HG02642 (cell line): Measurements from ENCODE around the gene FBXO15.

Experiments used
- ATAC-seq: cut with Tn5 transposase; IDR thresholded peaks from one replicate; pipeline ENCODE4 v1.9.1; 2021; ENCODE audit warnings: mild to moderate bottlenecking; ENCODE audit not compliant: unreplicated experiment, poor library complexity

The FBXO15 gene

DNA sequence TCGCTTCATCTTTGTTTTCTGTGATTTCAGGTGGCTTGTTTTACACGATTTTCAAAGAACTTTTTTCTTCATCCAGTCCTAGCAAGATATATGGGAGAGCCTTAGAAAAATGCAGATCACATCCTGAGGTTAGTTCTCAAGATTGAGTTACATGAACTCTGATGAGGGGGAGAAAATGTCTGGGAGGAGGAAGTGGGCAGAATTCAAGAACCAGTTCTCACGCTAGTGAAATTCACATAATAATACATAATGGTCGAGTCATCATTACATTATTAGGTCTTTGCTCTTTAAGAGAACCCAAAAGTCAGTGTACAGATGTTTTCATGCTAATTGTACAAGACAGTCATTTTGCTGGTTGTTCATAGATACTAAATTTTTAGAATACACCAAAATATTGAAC lies 7.6 kb upstream of the FBXO15 start:
- no peak for ATAC-seq

DNA sequence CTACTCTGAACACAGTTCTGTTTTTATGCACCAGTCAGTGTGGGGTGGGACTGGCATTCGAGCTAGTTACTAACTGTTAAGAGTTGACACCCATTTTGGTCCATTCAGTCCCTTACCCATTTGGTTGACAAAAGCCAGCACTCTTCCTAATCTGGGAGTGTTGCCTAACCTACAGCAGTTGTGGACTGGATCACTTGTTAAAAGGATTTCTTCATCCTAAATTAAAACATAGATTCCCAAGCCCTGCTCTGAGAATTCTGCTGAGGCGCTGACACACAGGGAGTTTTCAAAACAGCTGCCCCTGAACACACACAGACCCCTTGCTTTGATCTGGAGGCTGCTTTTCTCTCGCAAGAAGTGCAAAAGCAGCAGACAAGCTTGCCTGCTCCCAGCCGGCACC lies 7.1 kb upstream of the FBXO15 start:
- ATAC-seq = no peak

DNA sequence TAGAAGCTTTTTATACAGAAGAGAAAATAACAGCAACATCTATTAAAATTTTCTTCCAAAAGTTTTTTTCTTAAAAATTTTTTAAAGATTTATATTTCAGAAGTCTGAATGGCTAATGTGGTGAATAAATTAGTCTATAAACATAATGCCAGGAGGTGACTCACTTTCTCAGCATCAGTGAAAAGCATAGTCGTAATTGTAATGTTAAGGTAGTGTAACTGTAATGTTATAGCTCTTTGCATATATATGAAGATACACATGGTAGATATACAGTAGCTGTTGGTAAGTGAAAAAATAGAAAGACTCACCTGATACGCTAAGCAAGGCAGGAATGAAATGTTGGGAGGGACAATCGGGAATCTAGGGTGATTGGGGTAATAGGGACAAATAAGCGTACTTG lies 6.2 kb upstream of the FBXO15 start:
- no peak for ATAC-seq

DNA sequence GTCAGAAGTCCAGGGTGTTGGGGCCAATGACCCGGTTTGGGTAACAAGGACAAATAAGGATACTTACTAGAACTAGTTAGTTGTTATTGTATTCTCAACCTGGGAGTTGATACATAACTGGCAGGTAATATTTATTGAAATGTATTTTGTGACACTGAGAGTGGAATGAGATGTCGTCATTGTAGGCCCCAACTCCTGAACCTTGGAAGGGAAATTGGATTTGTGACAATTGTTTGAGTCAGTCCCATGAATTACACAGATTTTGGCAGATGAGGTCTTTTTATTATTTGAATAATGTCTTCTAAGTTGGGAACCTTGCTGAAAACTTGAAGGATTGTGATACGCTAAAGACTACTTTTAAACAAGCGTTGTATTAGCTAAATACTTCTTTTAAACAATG lies 5.7 kb upstream of the FBXO15 start:
- ATAC-seq = no peak

DNA sequence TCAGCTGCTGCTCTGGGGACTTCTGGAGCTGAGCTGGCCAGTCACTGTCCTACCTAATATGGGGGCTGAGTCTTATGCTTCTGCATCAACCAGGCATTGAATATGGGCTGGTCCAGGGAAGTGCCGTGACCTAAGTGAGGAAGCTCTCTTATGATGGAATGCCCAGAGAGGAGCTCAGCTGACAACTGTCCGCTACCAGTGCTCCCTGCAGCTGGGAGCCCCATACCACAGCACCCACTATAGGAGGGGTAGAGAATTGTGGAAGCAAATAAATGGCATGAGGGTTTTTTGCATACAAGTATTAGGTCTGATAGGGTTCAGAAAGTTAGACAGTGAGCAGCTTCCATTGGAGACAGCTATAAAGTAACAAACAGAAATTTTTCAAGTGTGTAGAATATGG lies 5.2 kb upstream of the FBXO15 start:
- no peak for ATAC-seq

DNA sequence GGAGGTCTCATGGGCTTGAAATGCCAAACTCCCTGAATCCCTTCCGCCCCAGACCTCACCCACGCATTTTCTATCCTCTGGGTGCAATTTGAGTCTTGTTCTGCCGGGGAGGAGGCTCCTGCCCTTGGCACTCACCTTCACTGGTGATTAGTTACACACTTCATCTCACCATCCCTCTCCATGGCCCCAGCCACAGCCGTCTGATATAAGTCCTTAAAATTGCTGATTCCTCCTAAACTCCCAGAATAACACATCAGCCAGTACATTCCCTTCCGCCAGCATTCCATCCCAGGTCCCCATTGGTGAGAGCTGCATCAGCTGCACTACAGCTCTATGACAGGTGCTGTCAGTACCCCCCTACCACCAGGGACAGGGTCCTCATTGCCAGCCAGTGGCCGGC lies 4.6 kb upstream of the FBXO15 start:
- ATAC-seq = no peak

DNA sequence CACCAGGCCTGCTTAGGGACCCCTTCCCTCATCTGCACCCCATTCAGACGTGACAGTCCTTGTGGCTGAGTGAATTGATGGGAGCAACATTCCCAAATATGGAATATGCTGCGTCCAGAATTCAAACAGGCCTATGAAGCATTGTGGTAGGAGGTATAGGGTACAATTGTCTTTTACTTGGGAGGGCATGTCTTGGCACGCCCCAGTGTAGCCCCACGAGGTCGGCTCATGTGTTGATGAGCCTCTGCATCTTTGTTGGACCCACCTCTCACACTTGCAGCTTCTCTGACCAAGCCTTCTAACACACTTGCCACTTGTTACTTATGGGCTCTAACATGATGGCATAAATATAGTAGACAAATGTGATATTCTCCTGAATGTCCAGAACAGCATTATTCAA lies 2.2 kb upstream of the FBXO15 start:
- ATAC-seq = no peak

DNA sequence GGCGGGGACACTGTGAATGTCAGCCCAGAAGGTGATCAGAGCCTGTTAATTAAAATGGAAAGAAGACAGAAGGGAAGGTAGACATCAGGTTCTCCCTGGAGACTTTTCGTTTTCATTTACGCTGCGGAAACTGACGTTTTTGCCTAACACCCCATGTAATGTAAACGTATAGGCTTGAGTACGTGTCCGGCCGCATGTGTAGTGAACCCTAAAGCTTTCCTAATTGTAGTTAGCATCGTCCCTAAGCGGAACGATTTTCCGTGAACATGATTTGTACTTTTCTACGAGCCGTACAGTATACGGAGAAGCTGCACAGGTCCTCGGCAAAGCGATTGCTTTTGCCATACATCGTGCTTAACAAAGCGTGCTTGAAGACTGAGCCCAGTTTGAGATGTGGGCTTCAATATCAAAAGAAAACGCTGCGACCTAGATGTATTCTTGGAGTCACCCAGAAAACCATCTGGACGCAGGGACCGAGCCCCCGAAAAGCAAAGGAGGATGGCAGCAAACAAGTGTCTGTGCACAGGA lies 973 bp upstream of the FBXO15 start:
- peak; percentile 7 for ATAC-seq

DNA sequence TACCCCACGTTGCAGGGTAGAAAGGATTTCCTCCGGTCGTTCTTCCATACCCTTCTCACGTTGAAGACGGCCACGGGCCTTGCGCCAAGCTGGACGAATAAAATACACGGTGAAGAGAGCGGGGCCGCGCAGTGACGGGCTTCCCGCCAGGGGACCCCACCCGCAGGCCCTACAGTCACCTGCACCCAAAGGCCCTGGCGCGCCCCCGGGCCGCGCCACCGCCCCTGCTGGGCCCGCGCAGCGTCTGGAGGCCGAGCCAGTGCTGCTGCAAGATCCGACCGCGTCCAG lies 199 bp downstream of the FBXO15 start:
- no peak for ATAC-seq

DNA sequence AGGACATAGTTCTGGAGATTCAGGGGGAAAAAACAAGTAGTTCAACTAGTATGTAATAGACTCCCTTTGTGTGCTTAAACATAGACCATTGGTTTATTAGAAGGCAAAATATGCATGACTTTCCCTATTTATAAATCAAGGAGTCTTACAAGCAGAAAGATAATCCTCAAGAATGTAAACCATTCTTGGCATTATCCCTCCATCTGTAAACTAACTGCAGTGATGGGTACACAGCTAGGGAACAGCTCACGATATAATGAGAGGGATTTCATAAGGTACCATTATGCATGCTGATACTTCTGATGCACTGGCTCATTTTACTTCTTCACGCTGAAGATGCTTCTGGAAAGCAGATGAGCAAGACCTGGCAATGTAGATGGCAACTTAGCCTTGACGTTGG lies 878 bp downstream of the FBXO15 start:
- no peak for ATAC-seq

DNA sequence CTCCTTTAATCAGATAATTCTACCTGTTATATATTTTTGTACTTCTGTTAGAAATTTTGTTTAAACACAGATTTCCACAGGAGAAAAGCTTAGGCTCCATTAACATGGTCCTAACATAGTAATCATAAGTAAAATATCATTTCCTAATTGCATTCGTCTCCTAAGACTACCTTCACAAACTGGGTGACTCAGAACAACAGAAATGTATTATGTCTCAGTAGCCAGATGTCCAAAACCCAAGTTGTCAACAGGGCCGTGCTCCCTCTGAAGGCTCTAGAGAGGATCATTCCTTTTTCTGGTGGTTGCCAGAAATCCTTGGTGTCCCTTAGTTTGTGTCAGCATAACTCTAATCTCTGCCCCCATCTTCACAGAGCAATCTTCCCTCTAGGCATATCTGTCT lies 5.4 kb downstream of the FBXO15 start:
- ATAC-seq = no peak

DNA sequence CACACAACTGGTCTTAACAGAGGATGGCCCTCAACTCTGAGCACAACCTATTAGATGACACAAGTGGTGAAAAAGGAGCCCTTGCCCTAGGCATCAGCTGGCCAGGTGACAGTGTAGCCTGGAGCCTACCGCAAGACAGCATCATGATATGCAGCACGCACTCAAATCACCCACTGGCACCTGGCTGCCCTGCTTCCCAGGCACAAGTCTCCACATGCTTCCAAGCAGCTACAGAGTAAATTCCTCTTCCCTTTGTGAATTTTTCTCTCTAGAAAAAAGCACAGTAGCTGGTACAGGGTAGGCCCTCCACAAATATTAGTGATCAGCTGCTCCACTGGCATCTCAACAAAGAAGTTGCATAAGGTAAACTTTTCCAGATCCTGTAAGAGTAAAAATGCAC lies 6.0 kb downstream of the FBXO15 start:
- ATAC-seq = no peak

DNA sequence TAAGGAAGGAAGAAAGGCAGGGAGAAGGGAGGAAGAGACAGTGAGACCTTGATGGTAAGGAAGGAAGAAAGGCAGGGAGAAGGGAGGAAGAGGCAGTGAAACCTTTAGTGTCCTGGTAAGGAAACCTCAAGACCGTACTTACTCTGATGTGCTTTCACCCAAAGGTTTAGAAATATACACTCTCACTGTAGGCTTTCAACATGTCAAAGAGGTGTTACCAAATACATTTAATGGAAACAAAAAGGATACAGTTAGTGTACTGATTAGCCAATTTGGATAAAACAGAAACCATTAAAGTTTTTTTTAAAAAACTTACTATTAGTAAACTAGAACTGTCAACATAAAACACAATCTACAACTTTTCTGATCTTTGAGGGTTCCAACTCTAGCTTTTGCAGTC lies 7.1 kb downstream of the FBXO15 start:
- no peak for ATAC-seq

DNA sequence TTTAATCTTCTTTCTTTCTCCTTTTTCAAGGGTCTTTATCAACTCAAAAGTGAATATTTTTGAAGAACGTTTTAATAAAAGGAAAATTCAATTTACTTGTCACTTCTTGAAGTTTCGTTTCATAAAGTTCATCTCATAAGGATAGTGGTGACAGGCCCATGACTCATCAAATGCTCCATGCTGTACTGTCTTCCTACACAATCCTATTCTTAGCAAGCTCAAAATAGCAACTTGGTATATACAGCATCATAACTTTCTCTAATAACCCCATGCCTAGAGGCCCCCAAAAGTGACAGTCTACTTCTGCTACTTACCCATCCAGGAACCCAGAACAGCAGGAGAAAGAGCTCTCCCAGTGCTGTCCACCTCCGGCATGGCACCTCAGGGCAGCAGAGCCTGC lies 7.7 kb downstream of the FBXO15 start:
- ATAC-seq = no peak

DNA sequence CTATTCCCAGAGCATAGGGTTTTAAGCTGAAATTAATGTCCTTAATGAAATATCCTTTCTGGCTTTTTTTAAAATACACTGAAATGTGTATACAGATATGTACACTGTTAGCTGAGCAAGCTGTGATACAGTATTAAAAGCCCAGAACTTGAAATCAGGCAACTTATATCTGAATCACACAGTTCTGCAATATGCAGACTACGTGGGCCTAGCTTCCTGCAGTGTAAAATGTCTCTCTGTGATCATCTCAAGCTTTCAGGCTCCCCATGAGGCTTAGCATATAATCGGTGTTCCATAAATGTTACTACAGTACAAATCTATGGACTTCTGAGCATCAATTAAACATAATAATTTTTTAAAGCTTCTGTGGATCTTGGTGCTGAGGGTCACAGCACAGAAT lies 8.2 kb downstream of the FBXO15 start:
- no peak for ATAC-seq

DNA sequence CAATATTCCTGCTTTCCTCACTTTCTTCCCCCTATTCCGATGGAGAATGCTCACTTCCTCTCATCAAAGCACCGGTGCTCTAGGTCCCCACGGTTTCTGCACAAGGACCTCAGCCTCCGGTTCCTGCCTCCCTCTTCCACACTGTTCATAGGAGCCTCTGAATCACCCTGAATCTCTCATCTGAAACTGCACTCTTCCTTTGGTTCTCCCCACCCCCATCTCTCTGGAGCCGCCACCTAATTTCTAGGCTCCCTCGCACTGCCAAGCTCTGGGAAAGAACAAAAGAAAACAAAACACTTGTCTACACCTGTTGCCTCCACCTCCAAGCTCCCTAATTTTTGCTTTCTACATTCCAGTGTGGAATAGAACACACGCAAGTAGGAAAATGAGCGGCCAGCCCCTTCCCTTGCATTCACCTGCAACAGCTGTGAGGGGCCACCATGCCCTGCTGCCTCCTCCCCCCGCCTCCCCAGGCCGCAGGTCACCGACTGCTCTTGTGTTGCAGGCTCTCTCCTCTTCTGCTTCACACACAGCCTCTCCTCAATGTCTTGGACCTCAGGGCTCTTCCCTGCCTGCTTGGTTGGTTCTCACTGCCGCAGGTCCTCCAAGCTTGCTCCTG lies 9.6 kb downstream of the FBXO15 start:
- ATAC-seq = no peak

DNA sequence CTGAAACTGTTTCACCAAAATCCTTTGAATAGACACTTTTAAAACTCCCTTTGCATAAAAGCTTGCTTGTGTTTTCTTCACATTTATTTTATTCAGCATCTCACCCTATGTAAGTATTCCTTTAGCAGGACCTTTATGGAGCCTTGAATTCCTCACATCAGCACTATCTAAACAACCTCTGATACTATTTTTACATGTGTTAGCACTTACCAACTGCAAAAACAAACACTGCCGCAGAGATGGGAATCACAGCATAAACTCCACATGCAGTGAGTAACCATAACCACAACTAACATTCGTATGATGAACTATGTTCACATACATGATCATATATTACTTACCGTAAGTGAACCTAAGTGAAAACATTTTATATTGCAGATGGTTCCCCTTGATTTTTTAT lies 15.4 kb downstream of the FBXO15 start:
- no peak for ATAC-seq

DNA sequence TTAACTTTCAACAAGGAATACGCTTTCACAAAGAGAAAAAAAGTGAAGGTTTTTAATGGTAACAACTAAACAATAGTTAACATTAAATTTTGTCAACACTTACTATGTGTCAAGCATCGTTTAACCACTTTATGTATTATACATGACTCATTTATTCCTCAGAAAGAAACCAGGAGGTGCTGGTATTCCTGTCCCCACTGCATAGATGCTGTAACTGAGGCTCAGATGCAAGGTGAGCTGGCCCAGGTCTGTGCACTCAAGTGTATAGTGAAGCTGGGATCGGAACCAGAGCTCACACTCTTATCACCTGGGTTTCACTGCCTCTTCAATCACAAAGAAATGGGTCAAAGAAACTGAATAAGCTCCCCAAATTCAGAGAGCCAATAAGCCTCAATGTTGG lies 16.5 kb downstream of the FBXO15 start:
- ATAC-seq = no peak

DNA sequence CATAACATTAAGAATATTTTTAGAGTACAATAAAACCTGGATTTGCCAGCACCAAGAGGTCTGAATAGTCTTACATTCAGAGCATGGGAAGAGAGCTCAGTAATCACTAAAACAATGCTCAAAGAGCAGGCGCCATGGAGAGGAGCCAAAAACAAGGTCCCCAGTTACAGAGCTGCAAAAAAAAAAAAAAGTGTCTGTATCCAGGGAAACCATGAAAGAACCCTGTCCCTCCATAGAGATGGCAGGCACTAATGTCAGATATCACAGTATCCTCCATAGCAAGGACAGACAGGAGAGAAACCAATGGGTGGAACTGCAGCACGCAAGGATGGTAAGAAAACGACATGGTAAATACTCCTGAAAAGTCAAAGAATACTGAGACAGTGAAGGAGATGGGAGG lies 19.5 kb downstream of the FBXO15 start:
- ATAC-seq = no peak

DNA sequence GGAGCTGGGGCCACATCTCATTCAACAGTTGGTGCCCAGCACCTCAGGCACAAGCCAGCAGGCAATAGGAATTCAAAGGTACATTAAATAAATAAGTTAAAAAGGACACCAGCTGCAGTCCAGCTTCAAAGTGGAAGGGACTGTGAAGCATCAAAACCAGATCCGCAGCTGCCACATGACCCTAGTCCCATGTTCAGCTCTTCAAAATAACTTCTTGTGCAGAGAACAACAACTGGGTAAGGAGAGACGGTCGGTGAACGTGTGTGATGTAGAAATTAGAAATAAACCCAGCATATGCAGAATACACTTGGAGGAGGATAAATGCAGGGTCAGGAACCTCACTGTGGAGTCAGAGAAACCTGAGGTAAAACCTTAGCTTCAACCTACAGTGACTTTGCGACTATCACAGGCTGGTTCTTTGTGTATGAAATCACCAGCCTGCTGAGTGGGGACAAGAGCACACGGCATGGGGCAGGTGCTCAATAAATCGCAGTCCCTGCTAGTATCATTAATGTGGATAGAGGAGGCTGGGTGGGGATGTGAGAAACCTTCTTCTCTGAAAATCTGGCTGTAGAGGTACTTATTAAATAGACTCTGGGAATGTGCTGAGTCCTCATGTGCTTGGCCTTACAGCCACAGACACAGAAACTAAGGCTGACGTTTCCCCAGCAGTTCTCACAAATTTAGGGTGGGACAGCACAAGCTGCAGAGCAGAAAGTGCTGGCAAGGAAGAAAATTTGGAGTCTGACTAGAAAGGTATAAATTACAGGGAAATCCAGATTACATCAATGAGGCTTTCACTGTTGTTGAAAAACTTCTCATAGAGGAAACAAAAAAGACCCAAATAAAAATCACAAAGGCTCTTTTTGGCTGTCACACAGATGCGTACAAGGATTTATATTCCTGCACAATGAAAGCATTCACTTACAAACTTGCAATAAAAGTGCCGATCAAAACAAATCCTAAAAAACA lies 20.7 kb downstream of the FBXO15 start:
- no peak for ATAC-seq

DNA sequence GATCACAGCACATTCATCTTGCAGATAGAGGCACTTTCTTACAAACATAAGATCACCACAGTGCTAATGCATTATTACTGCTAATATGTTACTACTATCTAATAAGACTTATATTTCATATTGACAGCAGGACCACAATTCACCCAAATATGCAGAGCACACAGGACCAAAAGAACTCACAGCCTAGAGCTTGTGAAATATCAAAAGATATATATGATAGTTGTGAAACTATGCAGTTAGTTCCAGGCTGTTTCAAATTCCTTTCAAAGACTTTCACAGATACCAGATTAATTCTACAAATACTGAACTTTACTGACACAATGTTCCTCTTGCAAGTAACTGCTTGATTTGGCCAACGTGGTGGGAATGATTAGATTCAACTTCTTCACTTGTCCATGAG lies 23.0 kb downstream of the FBXO15 start:
- no peak for ATAC-seq

DNA sequence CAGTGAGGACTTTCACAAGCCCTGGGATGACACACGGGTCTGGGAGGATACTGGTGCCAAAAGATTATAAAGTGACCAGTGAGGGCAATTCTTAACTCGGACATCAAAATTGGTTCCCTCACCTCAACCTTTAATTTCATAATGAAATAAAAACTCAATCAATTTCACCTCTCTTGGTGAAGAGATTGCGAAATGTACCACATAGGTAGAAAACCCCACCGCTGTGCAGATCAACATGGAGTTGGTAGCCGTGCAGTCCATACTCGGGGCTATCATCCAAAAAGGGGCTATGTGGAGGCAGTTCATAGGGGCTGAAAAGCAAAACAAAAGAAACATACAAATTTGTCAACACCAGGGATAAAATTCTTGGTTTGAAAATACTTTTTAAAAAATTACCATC lies 24.4 kb downstream of the FBXO15 start:
- ATAC-seq = no peak
